GM13976 (cell line): ENCODE results near the gene ZNF883.

Experiments
- DNase-seq: peaks from one replicate; pipeline ENCODE4 v3.0.0; 2012; ENCODE audit warnings: low spot score
- in situ Hi-C: fragments of 300-500 bp; cut with MboI; formaldehyde crosslinking; loops from one replicate; pipeline ENCODE4 v1.12.0; 2022; ENCODE audit warnings: low sequenced_read_pairs, mixed read lengths, inconsistent platforms; ENCODE audit not compliant: unreplicated experiment
- TF ChIP-seq, protein P1 (sequence below): IDR thresholded peaks from 2 replicates; pipeline ENCODE4 v1.5.1; 2012; ENCODE audit warnings: borderline replicate concordance, mild to moderate bottlenecking; ENCODE audit not compliant: insufficient read depth; ENCODE audit errors: extremely low read depth, missing control alignments, control extremely low read depth

Gene ZNF883

DNA sequence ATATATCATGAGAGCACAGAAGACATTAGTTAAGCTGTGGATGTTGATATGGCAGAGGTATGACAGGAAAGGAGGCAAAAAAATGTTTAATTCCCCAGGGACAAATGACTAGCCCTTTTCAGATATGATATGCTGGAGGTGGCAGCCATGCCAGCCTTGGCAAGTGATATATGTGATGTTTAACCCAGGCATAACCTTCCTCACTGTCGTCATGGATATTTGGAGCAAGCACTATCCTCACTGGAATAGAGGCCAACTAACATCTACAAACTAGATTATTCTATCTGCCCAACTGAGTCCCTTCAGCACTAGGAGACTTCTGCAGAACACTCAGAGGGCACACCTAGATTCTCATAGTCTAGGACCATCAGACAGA is 94.0 kb downstream of the ZNF883 start:
- TF ChIP-seq, protein P1, sequence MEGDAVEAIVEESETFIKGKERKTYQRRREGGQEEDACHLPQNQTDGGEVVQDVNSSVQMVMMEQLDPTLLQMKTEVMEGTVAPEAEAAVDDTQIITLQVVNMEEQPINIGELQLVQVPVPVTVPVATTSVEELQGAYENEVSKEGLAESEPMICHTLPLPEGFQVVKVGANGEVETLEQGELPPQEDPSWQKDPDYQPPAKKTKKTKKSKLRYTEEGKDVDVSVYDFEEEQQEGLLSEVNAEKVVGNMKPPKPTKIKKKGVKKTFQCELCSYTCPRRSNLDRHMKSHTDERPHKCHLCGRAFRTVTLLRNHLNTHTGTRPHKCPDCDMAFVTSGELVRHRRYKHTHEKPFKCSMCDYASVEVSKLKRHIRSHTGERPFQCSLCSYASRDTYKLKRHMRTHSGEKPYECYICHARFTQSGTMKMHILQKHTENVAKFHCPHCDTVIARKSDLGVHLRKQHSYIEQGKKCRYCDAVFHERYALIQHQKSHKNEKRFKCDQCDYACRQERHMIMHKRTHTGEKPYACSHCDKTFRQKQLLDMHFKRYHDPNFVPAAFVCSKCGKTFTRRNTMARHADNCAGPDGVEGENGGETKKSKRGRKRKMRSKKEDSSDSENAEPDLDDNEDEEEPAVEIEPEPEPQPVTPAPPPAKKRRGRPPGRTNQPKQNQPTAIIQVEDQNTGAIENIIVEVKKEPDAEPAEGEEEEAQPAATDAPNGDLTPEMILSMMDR: no peak
- DNase-seq: no peak
- in situ Hi-C loops: no loop called here

DNA sequence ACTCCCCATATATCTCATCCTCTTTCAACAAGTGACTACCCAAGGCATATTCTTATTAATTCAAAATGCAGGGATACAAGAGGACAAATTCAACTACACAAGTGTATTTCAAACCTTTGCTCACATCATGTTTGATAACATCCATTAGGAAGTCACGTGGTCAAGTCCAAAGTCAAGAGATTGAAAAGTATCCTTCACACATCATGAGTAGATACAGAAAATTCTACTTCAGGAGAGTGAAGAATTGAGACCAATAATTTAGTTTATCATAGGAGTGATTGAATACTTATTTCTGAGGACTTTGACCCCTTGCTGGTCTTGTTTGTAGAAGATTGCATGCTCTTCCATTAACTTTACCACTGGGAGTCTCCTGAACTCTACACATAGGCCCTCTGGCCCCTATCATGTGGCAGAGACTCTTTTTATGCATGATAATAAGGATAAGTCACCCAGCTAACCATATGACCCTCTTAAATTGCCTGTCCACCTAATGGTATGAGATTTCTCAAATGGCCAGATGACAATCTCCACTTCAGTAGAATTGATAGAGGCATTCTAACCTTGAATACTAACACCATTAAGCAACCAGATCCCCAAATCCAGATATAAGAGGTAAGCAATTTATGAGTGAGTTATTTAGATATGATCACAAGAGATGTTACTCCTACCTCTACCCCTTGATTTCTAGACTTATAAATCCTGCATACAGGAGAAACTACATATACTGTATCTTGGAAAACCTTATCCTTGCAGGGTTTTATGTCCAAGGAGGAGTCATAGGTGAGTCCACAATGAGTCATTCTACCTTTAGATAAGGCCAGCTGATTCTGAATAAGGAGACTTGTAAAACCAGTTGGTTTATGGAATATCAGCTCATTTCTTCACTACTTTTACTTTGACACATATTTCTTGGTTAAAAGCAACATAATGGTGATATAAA is 94.7 kb downstream of the ZNF883 start:
- in situ Hi-C loops: no loop called here
- TF ChIP-seq, protein P1: no peak
- no peak for DNase-seq

DNA sequence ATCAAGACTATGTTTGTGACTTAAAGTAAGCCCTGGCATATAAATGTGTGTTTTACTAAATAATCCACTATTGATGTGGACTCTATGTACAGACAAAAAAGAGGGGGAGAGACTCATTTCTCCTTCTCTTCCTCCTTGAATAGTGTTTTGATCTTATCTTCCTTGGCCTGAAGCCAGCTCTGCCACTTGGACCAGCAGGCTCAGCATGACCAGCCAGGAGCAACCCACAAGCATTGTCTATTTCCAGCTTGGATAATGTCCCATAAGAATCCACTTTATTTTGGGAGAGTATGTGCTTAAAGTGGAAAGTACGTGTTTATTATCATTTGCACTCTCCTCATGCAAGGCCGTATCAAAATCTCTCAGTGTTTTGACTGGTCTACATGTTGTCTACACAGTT is 97.5 kb downstream of the ZNF883 start:
- in situ Hi-C loops: no loop called here
- TF ChIP-seq, protein P1: no peak
- no peak for DNase-seq

- no peak for DNase-seq
- in situ Hi-C loops: no loop called here
- TF ChIP-seq, protein P1: no peak
Measured at GRCh38 chr9:112913326-112913725, 98.7 kb downstream of the ZNF883 start.

DNA sequence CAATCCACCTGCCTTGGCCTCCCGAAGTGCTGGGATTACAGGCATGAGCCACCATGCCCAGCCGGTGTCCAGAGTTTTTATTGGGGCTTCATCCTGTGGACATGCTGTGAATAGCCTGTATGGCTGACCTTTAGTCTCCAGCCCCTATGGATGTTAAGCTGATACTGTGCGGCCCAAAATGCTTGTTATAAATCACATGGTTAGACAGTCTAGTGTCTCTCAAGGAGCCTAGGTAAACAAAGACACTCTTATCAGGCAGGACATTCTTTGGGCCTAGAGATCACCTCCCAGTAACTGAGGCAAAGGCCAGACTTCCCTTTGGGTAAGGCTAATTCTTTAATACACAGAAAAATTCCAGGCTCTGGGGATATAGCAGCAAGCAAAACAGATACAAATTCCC is 99.4 kb downstream of the ZNF883 start:
- TF ChIP-seq, protein P1: no peak
- in situ Hi-C loops: no loop called here
- DNase-seq: no peak

DNA sequence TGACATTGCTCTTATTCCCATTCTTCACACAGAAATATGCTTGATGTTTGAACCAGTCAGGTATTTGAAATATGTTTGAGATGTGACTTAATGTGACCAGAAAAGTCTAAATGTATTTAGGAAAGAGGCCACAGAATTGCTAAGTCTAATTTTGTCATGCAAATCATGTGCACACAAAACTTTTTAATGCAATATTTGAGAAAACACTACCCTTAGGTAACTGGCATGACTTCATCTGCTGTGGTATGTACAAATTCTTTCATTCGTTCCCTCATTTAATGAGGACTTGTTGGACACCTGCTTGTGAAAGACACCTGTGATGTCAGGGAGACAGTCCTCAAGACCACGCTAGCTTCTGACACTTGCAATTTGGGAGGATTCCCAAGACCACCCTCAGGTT is 100.3 kb downstream of the ZNF883 start:
- in situ Hi-C loops: no loop called here

More for the DNA sequence above, 100.3 kb downstream of the ZNF883 start:
- TF ChIP-seq, protein P1: no peak
- no peak for DNase-seq
